Gastroesophageal sphincter (tissue), 3 donors: ENCODE results near the gene GPC1.

Experiments used
- CTCF ChIP-seq, 4 experiments: fragments of 200-600 bp in 2 of 4; fragments of 450-650 bp in 2 of 4; sonication (generic) in 1 of 4; IDR thresholded peaks; one replicate each; pipeline ENCODE4 v1.5.1; 2017 to 2019; ENCODE audit warnings: antibody characterized with exemption in 4 of 4, mild to moderate bottlenecking in 2 of 4, moderate library complexity in 2 of 4
- POLR2A ChIP-seq, 2 donors: fragments of 450-650 bp; IDR thresholded peaks; one replicate each; pipeline ENCODE4 v1.6.1; 2017; ENCODE audit warnings: antibody characterized with exemption in 2 of 2, mild to moderate bottlenecking in 2 of 2, moderate library complexity in 1 of 2

- TF ChIP-seq CTCF (IDR thresholded peaks at IDR 0.05) (no peak), POLR2A (IDR thresholded peaks at IDR 0.05) (no peak)
Measured at GRCh38 chr2:240446664-240447175, 11.3 kb downstream of the GPC1 start.
